ENCODE results near the gene HHAT.

- TF ChIP-seq CTCF (conservative IDR thresholded peaks at IDR 0.05; ENCODE audit: low read depth, low read length), result no peak
- TF ChIP-seq EZH2 (IDR thresholded peaks at IDR 0.05; ENCODE audit: borderline replicate concordance, low read depth, low read length, poor library complexity, severe bottlenecking), result no peak
Observed at GRCh38 chr1:210525716-210526454, 197.2 kb downstream of the HHAT start.
